HepG2 (cell line): Measurements from ENCODE around the gene ZNF644. TPM values are rescaled to one million over a fixed set of nuclear protein-coding genes. Genes with fewer than 3 reads are reported as not detected.

ENCODE experiments used
- FIP1L1 ChIP-seq: fragments of 200-400 bp; formaldehyde crosslinking; IDR thresholded peaks from 2 replicates; pipeline ENCODE4 v1.6.1; 2018; ENCODE audit warnings: low read depth, mild to moderate bottlenecking, low read length, moderate library complexity, borderline replicate concordance; ENCODE audit not compliant: insufficient read depth
- GMEB1 ChIP-seq: sonication (generic); formaldehyde crosslinking; IDR thresholded peaks from 2 replicates; pipeline ENCODE4 v1.5.1; 2020; ENCODE audit warnings: missing genetic modification reagents, mild to moderate bottlenecking, borderline replicate concordance
- LBX2 ChIP-seq: sonication (generic); formaldehyde crosslinking; IDR thresholded peaks from 2 replicates; pipeline ENCODE4 v1.5.0; 2020; ENCODE audit warnings: missing genetic modification reagents, mild to moderate bottlenecking, borderline replicate concordance
- NR2F1 ChIP-seq, 2 experiments: fragments of 450-650 bp in 1 of 2; formaldehyde crosslinking in 1 of 2; IDR thresholded peaks; 2 replicates each; pipeline versions ENCODE4 v1.5.0 to v1.6.1; 2016 to 2020; ENCODE audit warnings: mild to moderate bottlenecking in 1 of 2, missing compliant biosample characterization in 1 of 2, missing genetic modification reagents in 1 of 2, moderate library complexity in 1 of 2
- PCBP1 ChIP-seq: fragments of 200-400 bp; formaldehyde crosslinking; IDR thresholded peaks from 2 replicates; pipeline ENCODE4 v1.6.1; 2017; ENCODE audit warnings: mild to moderate bottlenecking, low read depth, low read length, borderline replicate concordance
- TFE3 ChIP-seq: IDR thresholded peaks from 2 replicates; pipeline ENCODE4 v1.6.1; 2016
- THAP8 ChIP-seq: sonication (generic); formaldehyde crosslinking; IDR thresholded peaks from 2 replicates; pipeline ENCODE4 v1.5.1; 2020; ENCODE audit warnings: missing genetic modification reagents, mild to moderate bottlenecking, borderline replicate concordance
- TMF1 ChIP-seq: sonication (generic); formaldehyde crosslinking; IDR thresholded peaks from 2 replicates; pipeline ENCODE4 v1.8.1; 2022; ENCODE audit warnings: low read depth, missing genetic modification reagents
- ZHX1 ChIP-seq: sonication (generic); formaldehyde crosslinking; IDR thresholded peaks from 2 replicates; pipeline ENCODE4 v1.8.1; 2022; ENCODE audit warnings: low read depth, mild to moderate bottlenecking, missing genetic modification reagents
- ZNF20 ChIP-seq: sonication (generic); formaldehyde crosslinking; IDR thresholded peaks from 2 replicates; pipeline ENCODE4 v1.4.0; 2020; ENCODE audit warnings: mild to moderate bottlenecking, moderate library complexity, missing genetic modification reagents
- ZNF274 ChIP-seq: sonication (generic); formaldehyde crosslinking; IDR thresholded peaks from 2 replicates; pipeline ENCODE4 v1.5.1; 2020; ENCODE audit warnings: mild to moderate bottlenecking, missing genetic modification reagents
- ZNF547 ChIP-seq: sonication (generic); formaldehyde crosslinking; IDR thresholded peaks from 2 replicates; pipeline ENCODE4 v1.5.1; 2020; ENCODE audit warnings: mild to moderate bottlenecking, missing genetic modification reagents
- ZNF567 ChIP-seq: sonication (generic); formaldehyde crosslinking; IDR thresholded peaks from 2 replicates; pipeline ENCODE4 v1.8.1; 2023; ENCODE audit warnings: mild to moderate bottlenecking, missing genetic modification reagents, borderline replicate concordance
- polyA plus RNA-seq, 8 experiments: library from polyadenylated mRNA; depleted of rRNA in 3 of 8; stranded (reverse) in 7 of 8; unstranded in 1 of 8; fragments of >200 nt; fragmentation: Illumina TruSeq in 4 of 8; extraction: Trizol in 4 of 8; gene quantifications; 2 replicates each; pipeline versions ENCODE4 v1.2.1 to v1.2.3, GENCODE V29; 2011 to 2016; ENCODE audit warnings: low read depth in 4 of 8, missing spikeins in 1 of 8, mixed read lengths in 1 of 8; ENCODE audit not compliant: insufficient read depth in 1 of 8
- total RNA-seq, 5 experiments: library from RNA; depleted of rRNA; stranded (reverse); fragments of >200 nt; fragmentation: Illumina TruSeq; extraction: Trizol; gene quantifications; 2 replicates each; pipeline ENCODE4 v1.2.3, GENCODE V29; 2016; ENCODE audit warnings: low read depth in 1 of 5
- TF ChIP-seq, protein P1 (sequence below): sonication (generic); formaldehyde crosslinking; IDR thresholded peaks from 2 replicates; pipeline ENCODE4 v1.4.0; 2020; ENCODE audit warnings: missing genetic modification reagents
- TF ChIP-seq, protein P2 (sequence below): sonication (generic); formaldehyde crosslinking; IDR thresholded peaks from 2 replicates; pipeline ENCODE4 v1.5.0; 2020; ENCODE audit warnings: mild to moderate bottlenecking, missing genetic modification reagents
- TF ChIP-seq, protein P3 (sequence below): IDR thresholded peaks from 2 replicates; pipeline ENCODE4 v1.6.1; 2016; ENCODE audit warnings: missing compliant biosample characterization, missing genetic modification reagents, borderline replicate concordance

Gene ZNF644
- total and polyA plus RNA-seq, 2 of the 13 experiments (the other 11 are each of a cell fraction or from before 2014, with no cell fraction given), result 17.7 to 51.7 TPM

- TF ChIP-seq GMEB1 (CRISPR knock-in tag) (no peak), TFE3 (no peak), TMF1 (CRISPR knock-in tag) (no peak), ZNF567 (CRISPR knock-in tag) (no peak), PCBP1 (no peak), ZNF20 (CRISPR knock-in tag) (no peak), LBX2 (CRISPR knock-in tag) (no peak), ZNF274 (no peak), THAP8 (CRISPR knock-in tag) (no peak), ZNF547 (CRISPR knock-in tag) (no peak), NR2F1 (CRISPR knock-in tag; IDR thresholded peaks at IDR 0.05) (no peak), ZHX1 (CRISPR knock-in tag) (no peak), FIP1L1 (no peak)
- TF ChIP-seq, protein P1, sequence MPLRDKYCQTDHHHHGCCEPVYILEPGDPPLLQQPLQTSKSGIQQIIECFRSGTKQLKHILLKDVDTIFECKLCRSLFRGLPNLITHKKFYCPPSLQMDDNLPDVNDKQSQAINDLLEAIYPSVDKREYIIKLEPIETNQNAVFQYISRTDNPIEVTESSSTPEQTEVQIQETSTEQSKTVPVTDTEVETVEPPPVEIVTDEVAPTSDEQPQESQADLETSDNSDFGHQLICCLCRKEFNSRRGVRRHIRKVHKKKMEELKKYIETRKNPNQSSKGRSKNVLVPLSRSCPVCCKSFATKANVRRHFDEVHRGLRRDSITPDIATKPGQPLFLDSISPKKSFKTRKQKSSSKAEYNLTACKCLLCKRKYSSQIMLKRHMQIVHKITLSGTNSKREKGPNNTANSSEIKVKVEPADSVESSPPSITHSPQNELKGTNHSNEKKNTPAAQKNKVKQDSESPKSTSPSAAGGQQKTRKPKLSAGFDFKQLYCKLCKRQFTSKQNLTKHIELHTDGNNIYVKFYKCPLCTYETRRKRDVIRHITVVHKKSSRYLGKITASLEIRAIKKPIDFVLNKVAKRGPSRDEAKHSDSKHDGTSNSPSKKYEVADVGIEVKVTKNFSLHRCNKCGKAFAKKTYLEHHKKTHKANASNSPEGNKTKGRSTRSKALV (CRISPR knock-in tag), result no peak
- TF ChIP-seq, protein P2, sequence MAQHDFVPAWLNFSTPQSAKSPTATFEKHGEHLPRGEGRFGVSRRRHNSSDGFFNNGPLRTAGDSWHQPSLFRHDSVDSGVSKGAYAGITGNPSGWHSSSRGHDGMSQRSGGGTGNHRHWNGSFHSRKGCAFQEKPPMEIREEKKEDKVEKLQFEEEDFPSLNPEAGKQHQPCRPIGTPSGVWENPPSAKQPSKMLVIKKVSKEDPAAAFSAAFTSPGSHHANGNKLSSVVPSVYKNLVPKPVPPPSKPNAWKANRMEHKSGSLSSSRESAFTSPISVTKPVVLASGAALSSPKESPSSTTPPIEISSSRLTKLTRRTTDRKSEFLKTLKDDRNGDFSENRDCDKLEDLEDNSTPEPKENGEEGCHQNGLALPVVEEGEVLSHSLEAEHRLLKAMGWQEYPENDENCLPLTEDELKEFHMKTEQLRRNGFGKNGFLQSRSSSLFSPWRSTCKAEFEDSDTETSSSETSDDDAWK (CRISPR knock-in tag), result no peak
- TF ChIP-seq, protein P3, sequence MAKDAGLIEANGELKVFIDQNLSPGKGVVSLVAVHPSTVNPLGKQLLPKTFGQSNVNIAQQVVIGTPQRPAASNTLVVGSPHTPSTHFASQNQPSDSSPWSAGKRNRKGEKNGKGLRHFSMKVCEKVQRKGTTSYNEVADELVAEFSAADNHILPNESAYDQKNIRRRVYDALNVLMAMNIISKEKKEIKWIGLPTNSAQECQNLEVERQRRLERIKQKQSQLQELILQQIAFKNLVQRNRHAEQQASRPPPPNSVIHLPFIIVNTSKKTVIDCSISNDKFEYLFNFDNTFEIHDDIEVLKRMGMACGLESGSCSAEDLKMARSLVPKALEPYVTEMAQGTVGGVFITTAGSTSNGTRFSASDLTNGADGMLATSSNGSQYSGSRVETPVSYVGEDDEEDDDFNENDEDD (CRISPR knock-in tag), result 0 out of 2 replicates have a peak, but pooled peaks have one; percentile 32
These were observed 43.5 kb upstream of the ZNF644 start (continued) for GRCh38 chr1:91065337-91065736.
